Activated CD4-positive, CD25-positive, alpha-beta regulatory T cell treated with anti-CD3 and anti-CD28 coated beads, Interleukin-2, amount 50 U/mL, for 16 hours (primary cell): ENCODE results near the gene STUB1.

Experiments
- DNase-seq: peaks from one replicate; pipeline ENCODE4 v3.0.0-alpha.2; 2020; ENCODE audit warnings: low read depth, low spot score

The STUB1 gene

GRCh38 chr16:724188-725040 is 44.2 kb downstream of the STUB1 start:
- no peak for DNase-seq

GRCh38 chr16:725041-725376 is 44.8 kb downstream of the STUB1 start:
- DNase-seq, result no peak

GRCh38 chr16:725463-726187 is 45.4 kb downstream of the STUB1 start:
- no peak for DNase-seq

- DNase-seq, result no peak
These were observed 45.9 kb downstream of the STUB1 start for GRCh38 chr16:726188-726437.

GRCh38 chr16:726438-727290 is 46.5 kb downstream of the STUB1 start, which contains the start of the genes CCDC78 and HAGHL:
Gene CCDC78, minus strand, starts transcription at chr16:726443. Its CDS starts 76 bp downstream, at chr16:726367.
Gene HAGHL, plus strand, starts transcription at chr16:727106. Its CDS starts 404 bp downstream, at chr16:727510.
- DNase-seq, result no peak

GRCh38 chr16:727291-727977 is 47.2 kb downstream of the STUB1 start:
- no peak for DNase-seq

- no peak for DNase-seq
These were observed 48.1 kb downstream of the STUB1 start for GRCh38 chr16:728131-728889.

GRCh38 chr16:728890-729744 is 48.9 kb downstream of the STUB1 start:
- no peak for DNase-seq

GRCh38 chr16:729768-730665 is 49.8 kb downstream of the STUB1 start:
- no peak for DNase-seq

- DNase-seq, result no peak
These were observed 50.7 kb downstream of the STUB1 start for GRCh38 chr16:730666-731509.

- no peak for DNase-seq
These were observed 52.1 kb downstream of the STUB1 start for GRCh38 chr16:732332-732731.
